Suprapubic skin (tissue), 4 donors: Measurements from ENCODE around the gene TRMT2A. TPM values are rescaled to one million over a fixed set of nuclear protein-coding genes. Genes with fewer than 3 reads are reported as not detected.

Source experiments
- DNase-seq, 2 donors: peaks; one replicate each; pipeline ENCODE4 v3.0.0-alpha.2; 2019; ENCODE audit warnings: low spot score in 2 of 2
- H3K27ac ChIP-seq: fragments of 200-600 bp; sonication (generic); one replicate; pipeline ENCODE4 v1.5.1; 2019
- H3K27me3 ChIP-seq: fragments of 200-600 bp; sonication (generic); one replicate; pipeline ENCODE4 v1.5.1; 2019
- H3K36me3 ChIP-seq: fragments of 200-600 bp; sonication (generic); one replicate; pipeline ENCODE4 v1.5.1; 2019
- H3K4me1 ChIP-seq: fragments of 200-600 bp; sonication (generic); one replicate; pipeline ENCODE4 v1.5.1; 2019
- H3K4me3 ChIP-seq: fragments of 200-600 bp; sonication (generic); one replicate; pipeline ENCODE4 v1.5.1; 2019; ENCODE audit warnings: mild to moderate bottlenecking
- H3K9me3 ChIP-seq: fragments of 200-600 bp; sonication (generic); one replicate; pipeline ENCODE4 v1.5.1; 2019
- EP300 ChIP-seq: sonication (generic); formaldehyde crosslinking; IDR thresholded peaks from one replicate; pipeline ENCODE4 v1.6.1; 2017; ENCODE audit warnings: antibody characterized with exemption
- POLR2A ChIP-seq, 2 donors: fragments of 450-650 bp; IDR thresholded peaks; one replicate each; pipeline ENCODE4 v1.6.1; 2017; ENCODE audit warnings: antibody characterized with exemption in 2 of 2, mild to moderate bottlenecking in 2 of 2, moderate library complexity in 2 of 2
- POLR2AphosphoS5 ChIP-seq, 3 donors: sonication (generic); formaldehyde crosslinking; IDR thresholded peaks; one replicate each; pipeline ENCODE4 v1.6.1; 2017; ENCODE audit warnings: antibody characterized with exemption in 3 of 3
- WGBS: methylation state at CpG from one replicate; pipeline ENCODE4 v1.1.5; 2018; 5-methylcytosine and 5-hydroxymethylcytosine counted together
- total RNA-seq, 4 donors: library from RNA; depleted of rRNA; stranded (reverse); fragments of >200 nt; gene quantifications; one replicate each; pipeline ENCODE4 v1.1.0, GENCODE V29; 2016
- TF ChIP-seq, protein P1 (sequence below), 2 donors: fragments of 200-600 bp in 1 of 2; fragments of 450-650 bp in 1 of 2; sonication (generic) in 1 of 2; IDR thresholded peaks; one replicate each; pipeline ENCODE4 v1.5.1; 2016 to 2019; ENCODE audit warnings: antibody characterized with exemption in 2 of 2, mild to moderate bottlenecking in 1 of 2, moderate library complexity in 1 of 2

The TRMT2A gene
- total RNA-seq, 4 donors from 2014 or later: 52.0 to 98.6 (median 55.7) TPM

DNA sequence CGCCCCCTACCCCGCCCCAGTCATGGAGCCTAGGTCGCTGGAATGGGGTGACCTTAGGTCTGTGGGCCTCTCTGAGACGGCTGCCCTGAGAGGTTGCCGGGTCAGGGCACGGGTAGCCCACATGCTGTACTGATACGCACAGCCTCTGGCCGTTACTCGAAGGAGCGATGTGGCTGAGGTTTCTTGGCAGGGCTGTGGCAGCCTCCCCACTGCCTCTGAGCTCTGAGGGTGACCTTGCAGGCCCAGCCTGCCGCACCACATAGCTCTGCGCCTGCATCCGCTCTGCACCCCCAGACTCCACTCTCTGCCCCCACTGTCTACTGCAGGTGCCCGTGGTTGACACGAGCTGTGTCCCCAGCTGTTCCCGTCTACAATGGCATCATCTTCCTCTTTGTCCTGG, 21.8 kb upstream of the TRMT2A start:
- no peak for DNase-seq
- TF ChIP-seq POLR2A (IDR thresholded peaks at IDR 0.05): no peak
- no peak for TF ChIP-seq POLR2AphosphoS5 (IDR thresholded peaks at IDR 0.05)
- TF ChIP-seq, protein P1, sequence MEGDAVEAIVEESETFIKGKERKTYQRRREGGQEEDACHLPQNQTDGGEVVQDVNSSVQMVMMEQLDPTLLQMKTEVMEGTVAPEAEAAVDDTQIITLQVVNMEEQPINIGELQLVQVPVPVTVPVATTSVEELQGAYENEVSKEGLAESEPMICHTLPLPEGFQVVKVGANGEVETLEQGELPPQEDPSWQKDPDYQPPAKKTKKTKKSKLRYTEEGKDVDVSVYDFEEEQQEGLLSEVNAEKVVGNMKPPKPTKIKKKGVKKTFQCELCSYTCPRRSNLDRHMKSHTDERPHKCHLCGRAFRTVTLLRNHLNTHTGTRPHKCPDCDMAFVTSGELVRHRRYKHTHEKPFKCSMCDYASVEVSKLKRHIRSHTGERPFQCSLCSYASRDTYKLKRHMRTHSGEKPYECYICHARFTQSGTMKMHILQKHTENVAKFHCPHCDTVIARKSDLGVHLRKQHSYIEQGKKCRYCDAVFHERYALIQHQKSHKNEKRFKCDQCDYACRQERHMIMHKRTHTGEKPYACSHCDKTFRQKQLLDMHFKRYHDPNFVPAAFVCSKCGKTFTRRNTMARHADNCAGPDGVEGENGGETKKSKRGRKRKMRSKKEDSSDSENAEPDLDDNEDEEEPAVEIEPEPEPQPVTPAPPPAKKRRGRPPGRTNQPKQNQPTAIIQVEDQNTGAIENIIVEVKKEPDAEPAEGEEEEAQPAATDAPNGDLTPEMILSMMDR (IDR thresholded peaks at IDR 0.05): no peak
- TF ChIP-seq EP300: no peak
- no peaks in the 10 kb centered on the region for H3K9me3 ChIP-seq
- H3K36me3 ChIP-seq: peaks cover 44% of the 10 kb centered on the region
- peaks cover 41% of the 10 kb centered on the region for H3K4me1 ChIP-seq
- H3K27ac ChIP-seq: no peak overlapping the region
- WGBS: 83% methylated on average over 6 of the region's 16 CpGs
- no peaks in the 10 kb centered on the region for H3K27me3 ChIP-seq
- no peak overlapping the region for H3K4me3 ChIP-seq

DNA sequence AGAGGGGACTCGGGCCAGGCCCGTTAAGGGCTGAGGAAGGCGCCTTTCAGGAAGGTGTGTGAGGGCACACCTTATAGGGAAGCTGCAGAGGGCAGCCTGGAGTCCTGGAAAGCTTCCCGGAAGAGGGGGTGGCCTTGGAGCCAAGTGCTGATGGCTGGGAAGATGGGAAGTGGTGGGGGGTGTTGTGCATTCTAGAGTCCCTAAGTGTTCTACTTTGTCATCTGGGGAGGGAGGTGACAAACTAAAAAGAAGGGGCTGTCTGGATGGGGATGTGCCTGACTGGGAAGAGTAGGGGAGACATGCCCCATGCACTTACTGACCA, 21.4 kb upstream of the TRMT2A start:
- Histone ChIP-seq H3K27ac (no peak overlapping the region), H3K4me1 (peaks cover 46% of the 10 kb centered on the region)
- WGBS: 43% methylated on average over 4 of the region's 4 CpGs

DNA sequence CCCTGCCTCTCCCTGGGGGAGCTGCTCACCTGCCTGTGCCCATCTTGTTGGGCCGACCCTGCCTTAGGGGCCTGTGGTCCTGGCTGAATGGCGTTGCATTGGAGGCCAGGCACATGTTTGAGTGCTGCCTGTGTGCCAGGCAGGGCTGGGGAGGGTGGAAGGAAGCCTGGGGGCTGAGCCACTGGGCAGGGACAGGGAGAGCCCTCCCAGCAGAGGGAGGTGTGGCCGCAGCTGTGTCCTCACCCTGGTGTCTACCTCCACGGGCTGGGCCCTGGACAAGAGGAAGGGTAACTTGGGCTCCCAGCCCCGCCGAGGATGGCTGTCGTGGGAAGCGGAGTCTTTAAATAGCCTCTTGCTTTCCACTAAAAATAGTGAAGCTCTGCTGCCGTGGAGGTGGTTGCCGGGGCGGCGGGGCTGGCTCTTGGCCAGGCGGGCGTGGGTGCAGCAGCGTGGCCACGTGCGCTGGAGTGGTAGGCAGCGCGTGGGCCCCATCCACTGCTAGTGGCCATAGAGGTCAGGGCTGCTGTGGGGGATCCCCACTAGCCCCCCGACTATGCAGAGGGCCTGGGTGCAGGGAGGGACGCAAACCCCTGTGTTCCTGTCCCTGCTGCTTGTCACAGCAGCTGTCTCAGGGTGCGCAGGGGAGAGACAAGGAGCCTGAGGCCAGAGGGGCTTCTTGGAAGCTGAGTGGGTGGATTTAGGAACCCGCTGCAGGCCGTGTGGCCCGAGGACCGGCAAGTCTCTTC, 20.8 kb upstream of the TRMT2A start:
- 37% methylated on average over 4 of the region's 26 CpGs for WGBS
- no peak for DNase-seq

More for the DNA sequence above, 21.4 kb upstream of the TRMT2A start:
- no peaks in the 10 kb centered on the region for H3K27me3 ChIP-seq
- H3K36me3 ChIP-seq: peaks cover 40% of the 10 kb centered on the region
- H3K9me3 ChIP-seq: no peaks in the 10 kb centered on the region
- no peak for DNase-seq
- no peak for TF ChIP-seq EP300
- TF ChIP-seq, protein P1 (IDR thresholded peaks at IDR 0.05): no peak
- TF ChIP-seq POLR2A (IDR thresholded peaks at IDR 0.05): no peak
- TF ChIP-seq POLR2AphosphoS5 (IDR thresholded peaks at IDR 0.05): no peak
- no peak overlapping the region for H3K4me3 ChIP-seq

DNA sequence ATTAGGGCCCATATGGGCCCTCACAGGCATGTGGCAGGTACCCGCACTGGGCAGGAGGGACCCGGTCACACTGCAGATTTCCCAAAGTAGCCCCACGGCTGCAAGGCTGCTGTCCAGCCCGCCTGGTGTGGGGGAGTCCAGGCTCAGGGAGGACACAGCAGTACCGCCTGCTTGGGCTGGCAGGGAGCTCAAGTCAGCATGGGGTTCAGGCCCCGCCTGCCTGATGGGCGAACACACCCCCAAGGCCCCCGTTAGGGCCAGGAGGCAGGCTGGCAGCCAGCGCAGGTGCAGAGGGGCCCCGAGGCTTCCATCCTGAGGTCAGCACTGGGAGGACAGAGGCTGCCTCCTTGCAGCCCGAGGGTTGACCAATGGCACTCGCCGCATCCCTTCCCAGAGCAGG, 20.1 kb upstream of the TRMT2A start:
- no peak overlapping the region for H3K4me3 ChIP-seq
- H3K4me1 ChIP-seq: peaks cover 58% of the 10 kb centered on the region
- H3K36me3 ChIP-seq: peaks cover 28% of the 10 kb centered on the region
- no peak for DNase-seq
- WGBS: 81% methylated on average over 7 of the region's 13 CpGs
- no peak overlapping the region for H3K27ac ChIP-seq
- TF ChIP-seq EP300 (no peak), POLR2A (IDR thresholded peaks at IDR 0.05) (no peak), POLR2AphosphoS5 (IDR thresholded peaks at IDR 0.05) (no peak)
- TF ChIP-seq, protein P1 (IDR thresholded peaks at IDR 0.05): no peak
- H3K27me3 ChIP-seq: no peaks in the 10 kb centered on the region
- H3K9me3 ChIP-seq: no peaks in the 10 kb centered on the region

More for the DNA sequence above, 20.8 kb upstream of the TRMT2A start:
- Histone ChIP-seq H3K27me3 (no peaks in the 10 kb centered on the region), H3K4me1 (peaks cover 51% of the 10 kb centered on the region), H3K27ac (no peak overlapping the region), H3K4me3 (no peak overlapping the region), H3K9me3 (no peaks in the 10 kb centered on the region), H3K36me3 (peaks cover 34% of the 10 kb centered on the region)
- TF ChIP-seq POLR2AphosphoS5 (IDR thresholded peaks at IDR 0.05) (no peak), POLR2A (IDR thresholded peaks at IDR 0.05) (no peak), EP300 (no peak)
- TF ChIP-seq, protein P1 (IDR thresholded peaks at IDR 0.05): no peak

DNA sequence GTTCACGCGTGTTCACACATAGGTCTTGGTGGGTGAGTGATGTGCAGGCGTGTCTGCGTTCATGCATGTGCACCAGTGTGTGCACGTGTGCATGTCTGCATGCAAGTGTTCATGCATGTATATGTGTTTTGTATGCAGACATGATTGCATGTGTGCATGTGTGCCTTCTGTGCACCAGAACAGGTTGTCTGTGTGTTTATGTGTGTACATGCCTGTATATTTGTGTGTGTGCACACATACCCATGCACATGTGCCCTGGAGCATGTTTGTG, 19.5 kb upstream of the TRMT2A start:
- Histone ChIP-seq H3K27me3 (no peaks in the 10 kb centered on the region), H3K4me3 (no peak overlapping the region), H3K27ac (no peak overlapping the region), H3K36me3 (peaks cover 22% of the 10 kb centered on the region), H3K4me1 (peaks cover 59% of the 10 kb centered on the region), H3K9me3 (no peaks in the 10 kb centered on the region)
- DNase-seq: no peak
- TF ChIP-seq EP300: no peak
- TF ChIP-seq, protein P1 (IDR thresholded peaks at IDR 0.05): no peak
- WGBS: 95% methylated on average over 5 of the region's 5 CpGs
